Activated CD8-positive, alpha-beta T cell treated with anti-CD3 and anti-CD28 coated beads for 36 hours (primary cell): ENCODE results near the gene PERCC1. TPM values are rescaled to one million over a fixed set of nuclear protein-coding genes. Genes with fewer than 3 reads are reported as not detected.

ENCODE experiments used
- ATAC-seq: fragments of 200-7000 bp; cut with Tn5 transposase; one replicate; pipeline ENCODE4 v1.10.0; 2021; ENCODE audit warnings: mild to moderate bottlenecking, moderate library complexity
- CTCF ChIA-PET: fragments of 350-600 bp; sonication (Branson Sonifier 250); formaldehyde crosslinking; loops from one replicate; lab custom pipeline; 2021; ENCODE audit warnings: antibody characterized with exemption; lab: Charles Lee
- POLR2A ChIA-PET: fragments of 350-600 bp; sonication (Branson Sonifier 250); formaldehyde crosslinking; loops from one replicate; lab custom pipeline; 2021; ENCODE audit warnings: antibody characterized with exemption; lab: Charles Lee
- DNase-seq: peaks from one replicate; pipeline ENCODE4 v3.0.0-alpha.2; 2020
- H3K27ac Mint-ChIP-seq: one replicate; pipeline ENCODE4 v1.8.0; 2021; ENCODE audit warnings: mild to moderate bottlenecking, mixed read lengths
- H3K27me3 Mint-ChIP-seq: one replicate; pipeline ENCODE4 v1.8.0; 2021; ENCODE audit warnings: mixed read lengths
- H3K36me3 Mint-ChIP-seq: one replicate; pipeline ENCODE4 v1.8.0; 2021; ENCODE audit warnings: low read depth, mixed read lengths
- H3K4me1 Mint-ChIP-seq: one replicate; pipeline ENCODE4 v1.8.0; 2021; ENCODE audit warnings: low read depth, mixed read lengths
- H3K4me3 Mint-ChIP-seq: one replicate; pipeline ENCODE4 v1.8.0; 2021; ENCODE audit warnings: mild to moderate bottlenecking, moderate library complexity, mixed read lengths
- H3K9me3 Mint-ChIP-seq: one replicate; pipeline ENCODE4 v1.8.0; 2021; ENCODE audit warnings: mixed read lengths
- intact Hi-C: fragments of 100-400 bp; cut with micrococcal nuclease; formaldehyde crosslinking; loops from one replicate; pipeline ENCODE4 v1.10.0; 2022
- total RNA-seq, 2 experiments: library from RNA; stranded (reverse); gene quantifications; one replicate each; pipeline ENCODE4 v1.2.3, GENCODE V29; 2021
- TF ChIP-seq, protein P1 (sequence below): fragments of 200-600 bp; IDR thresholded peaks from one replicate; pipeline ENCODE4 v1.8.0; 2022; ENCODE audit warnings: antibody characterized with exemption, mild to moderate bottlenecking

Gene PERCC1
- total RNA-seq, 2 experiments from 2014 or later: 0.29 TPM; not detected in 1

DNA sequence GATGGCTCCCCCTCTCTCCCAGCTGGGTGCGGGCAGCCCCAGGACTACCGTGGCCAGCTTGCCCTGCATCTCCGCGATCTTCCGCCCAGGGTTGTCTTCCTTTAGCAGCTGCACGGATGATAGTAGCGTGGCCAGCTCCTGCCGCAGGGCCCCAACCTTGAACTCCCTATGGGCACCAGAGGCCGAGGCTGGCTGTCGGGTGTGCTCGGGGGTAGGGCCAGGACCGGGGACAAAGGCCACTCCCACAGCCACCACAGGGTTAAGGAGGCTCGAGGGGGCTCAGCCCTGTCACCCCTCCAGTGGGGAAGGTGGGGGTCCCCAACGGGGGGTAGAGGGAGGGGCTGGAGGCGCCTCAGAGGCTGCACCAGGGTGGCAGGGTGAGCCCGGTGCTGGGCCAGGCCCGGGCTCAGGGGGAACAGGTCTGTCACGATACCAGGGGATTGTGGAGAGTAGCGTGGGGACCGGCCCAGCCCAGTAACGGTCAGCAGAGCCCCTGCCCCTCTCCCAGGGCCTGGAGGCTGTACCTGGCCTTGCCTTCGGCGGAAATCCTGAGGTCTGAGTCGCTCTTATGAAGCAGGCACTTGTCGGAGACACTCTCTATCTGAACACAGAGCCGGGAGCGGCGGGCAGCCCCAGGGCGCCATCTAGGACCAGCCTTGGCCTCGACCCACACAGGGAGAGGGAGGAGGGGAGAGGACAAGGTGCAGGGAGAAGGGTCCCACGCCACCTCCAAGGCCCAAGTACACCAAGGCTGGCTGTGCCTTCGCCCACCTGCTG lies 5.2 kb downstream of the PERCC1 start:
- no peaks in the 10 kb centered on the region for H3K4me1 Mint-ChIP-seq
- H3K36me3 Mint-ChIP-seq: no peaks in the 10 kb centered on the region
- DNase-seq (no peak), ATAC-seq (no peak)
- CTCF ChIA-PET: no interaction called here
- TF ChIP-seq, protein P1, sequence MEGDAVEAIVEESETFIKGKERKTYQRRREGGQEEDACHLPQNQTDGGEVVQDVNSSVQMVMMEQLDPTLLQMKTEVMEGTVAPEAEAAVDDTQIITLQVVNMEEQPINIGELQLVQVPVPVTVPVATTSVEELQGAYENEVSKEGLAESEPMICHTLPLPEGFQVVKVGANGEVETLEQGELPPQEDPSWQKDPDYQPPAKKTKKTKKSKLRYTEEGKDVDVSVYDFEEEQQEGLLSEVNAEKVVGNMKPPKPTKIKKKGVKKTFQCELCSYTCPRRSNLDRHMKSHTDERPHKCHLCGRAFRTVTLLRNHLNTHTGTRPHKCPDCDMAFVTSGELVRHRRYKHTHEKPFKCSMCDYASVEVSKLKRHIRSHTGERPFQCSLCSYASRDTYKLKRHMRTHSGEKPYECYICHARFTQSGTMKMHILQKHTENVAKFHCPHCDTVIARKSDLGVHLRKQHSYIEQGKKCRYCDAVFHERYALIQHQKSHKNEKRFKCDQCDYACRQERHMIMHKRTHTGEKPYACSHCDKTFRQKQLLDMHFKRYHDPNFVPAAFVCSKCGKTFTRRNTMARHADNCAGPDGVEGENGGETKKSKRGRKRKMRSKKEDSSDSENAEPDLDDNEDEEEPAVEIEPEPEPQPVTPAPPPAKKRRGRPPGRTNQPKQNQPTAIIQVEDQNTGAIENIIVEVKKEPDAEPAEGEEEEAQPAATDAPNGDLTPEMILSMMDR: no peak
- H3K4me3 Mint-ChIP-seq: no peak overlapping the region
- no peak overlapping the region for H3K27ac Mint-ChIP-seq
- no peaks in the 10 kb centered on the region for H3K27me3 Mint-ChIP-seq
- POLR2A ChIA-PET: no interaction called here
- intact Hi-C loops: no loop called here
- no peaks in the 10 kb centered on the region for H3K9me3 Mint-ChIP-seq

DNA sequence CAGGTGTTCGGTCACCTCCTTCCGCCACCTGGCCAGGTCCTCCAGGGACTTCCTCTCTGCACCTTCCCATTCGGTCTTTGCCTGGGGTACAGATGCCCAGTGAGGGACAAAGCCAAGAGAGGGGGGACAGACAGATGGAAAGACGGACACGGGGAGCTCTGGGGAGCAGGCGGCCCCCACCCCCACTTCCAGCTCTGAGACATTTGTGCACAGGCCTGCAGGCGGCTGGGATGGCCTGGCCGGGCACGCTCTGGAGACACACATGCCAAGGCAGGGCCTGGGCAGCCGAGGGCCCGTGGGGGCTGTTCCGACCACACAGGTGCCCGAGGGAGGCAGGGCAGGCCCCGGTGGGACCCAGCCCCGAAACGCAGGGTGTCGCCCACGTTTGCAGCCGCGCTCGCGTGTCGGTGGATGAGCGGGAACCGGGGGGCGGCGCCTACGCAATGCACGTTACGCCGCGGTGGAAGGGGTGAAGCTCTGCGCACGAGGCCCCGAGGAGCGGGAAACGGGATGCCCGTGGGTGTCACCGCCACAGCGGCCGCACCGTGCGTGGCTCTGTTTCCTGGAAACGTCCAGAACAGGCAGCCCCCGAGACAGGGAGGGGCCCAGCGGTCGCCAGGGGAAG lies 6.0 kb downstream of the PERCC1 start:
- intact Hi-C loops: no loop called here
- Mint-ChIP-seq H3K27ac (no peak overlapping the region), H3K4me1 (no peaks in the 10 kb centered on the region), H3K27me3 (no peaks in the 10 kb centered on the region), H3K9me3 (no peaks in the 10 kb centered on the region), H3K36me3 (no peaks in the 10 kb centered on the region), H3K4me3 (no peak overlapping the region)
- DNase-seq (no peak), ATAC-seq (no peak)
- ChIA-PET POLR2A (no interaction called here), CTCF (interaction anchor here (1.2 kb wide), 1 partner anchor 8 kb away, joined by 3 read pairs; no protein-coding TSS in a partner anchor)
- TF ChIP-seq, protein P1: no peak

DNA sequence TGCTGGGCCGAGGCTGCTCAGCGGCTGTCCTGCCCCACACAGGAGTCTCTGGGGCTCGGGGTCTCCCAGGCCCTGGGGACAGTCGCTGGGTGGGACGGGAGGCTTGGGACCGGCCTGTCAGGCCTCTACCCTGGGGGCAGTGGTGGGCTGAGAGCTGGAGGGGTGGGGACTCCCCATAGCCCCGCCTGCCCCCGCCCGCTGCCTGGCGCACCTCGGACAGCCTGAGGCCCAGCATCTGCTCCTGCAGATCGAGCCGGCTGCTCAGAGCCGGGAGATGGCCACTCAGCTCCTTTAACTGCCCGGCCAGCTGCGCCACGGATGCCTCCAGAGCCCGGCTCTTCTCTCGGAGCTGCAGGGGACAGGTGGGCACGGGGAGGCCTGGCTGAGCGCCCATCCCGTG lies 6.7 kb downstream of the PERCC1 start:
- intact Hi-C loops: no loop called here
- ChIA-PET CTCF (interaction anchor here (1.2 kb wide), 1 partner anchor 9 kb away, joined by 3 read pairs; no protein-coding TSS in a partner anchor), POLR2A (interaction anchor here (0.8 kb wide), 1 partner anchor 16 kb away, joined by 3 read pairs; no protein-coding TSS in a partner anchor)
- Mint-ChIP-seq H3K9me3 (no peaks in the 10 kb centered on the region), H3K27me3 (no peaks in the 10 kb centered on the region), H3K4me3 (no peak overlapping the region), H3K4me1 (no peaks in the 10 kb centered on the region), H3K27ac (no peak overlapping the region), H3K36me3 (no peaks in the 10 kb centered on the region)
- ATAC-seq (no peak), DNase-seq (no peak)
- TF ChIP-seq, protein P1: no peak

DNA sequence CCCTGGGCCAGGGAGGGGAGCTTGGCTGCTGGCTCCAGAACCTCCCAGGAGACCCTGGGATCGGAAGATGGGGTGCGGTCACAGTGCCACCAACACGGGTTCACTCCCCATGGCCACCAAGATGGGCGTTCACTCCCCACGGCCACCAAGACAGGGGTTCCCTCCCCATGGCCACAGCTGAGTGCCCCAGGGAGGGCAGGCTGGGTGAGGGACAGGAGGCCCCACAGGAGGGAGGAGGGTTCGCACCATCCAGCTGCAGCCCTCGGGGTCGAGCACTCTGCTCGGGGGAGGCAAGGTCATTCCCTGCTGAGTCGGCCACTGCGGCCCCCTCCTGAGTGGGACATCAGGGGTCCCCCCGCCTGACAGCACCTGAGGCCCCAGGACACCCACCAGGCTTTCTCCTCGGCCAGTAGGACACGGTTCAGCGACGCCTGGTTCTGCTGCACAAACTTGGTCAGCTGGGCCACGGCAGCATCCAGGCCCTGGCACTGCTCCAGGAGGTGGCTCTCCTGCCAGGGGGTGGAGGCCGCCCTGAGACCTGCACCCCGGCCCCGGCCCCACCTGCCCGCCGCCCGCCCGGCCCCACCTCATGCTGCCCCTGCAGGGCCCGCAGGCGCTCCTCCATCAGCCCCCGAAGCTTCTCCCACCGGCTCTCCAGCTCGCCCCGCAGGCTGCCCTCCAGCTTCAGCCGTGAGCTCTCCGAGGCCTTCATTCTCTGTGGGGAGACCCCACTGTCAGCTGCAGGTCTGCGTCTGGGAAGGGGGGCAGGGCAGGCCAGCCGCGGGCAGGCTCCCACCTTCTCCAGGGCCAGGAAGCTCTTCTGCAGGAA lies 7.6 kb downstream of the PERCC1 start:
- ATAC-seq: no peak
- Mint-ChIP-seq H3K4me3 (no peak overlapping the region), H3K4me1 (no peaks in the 10 kb centered on the region), H3K27me3 (no peaks in the 10 kb centered on the region), H3K9me3 (no peaks in the 10 kb centered on the region), H3K27ac (no peak overlapping the region), H3K36me3 (no peaks in the 10 kb centered on the region)
- intact Hi-C loops: no loop called here
- DNase-seq: no peak
- TF ChIP-seq, protein P1: no peak
- ChIA-PET POLR2A (interaction anchor here (0.8 kb wide), 1 partner anchor 17 kb away, joined by 3 read pairs; no protein-coding TSS in a partner anchor), CTCF (interaction anchor here (1.2 kb wide), 1 partner anchor 9 kb away, joined by 3 read pairs; no protein-coding TSS in a partner anchor)
